Natural killer cell (primary cell): ENCODE data around the gene HOXA6. TPM values are rescaled to one million over a fixed set of nuclear protein-coding genes. Genes with fewer than 3 reads are reported as not detected.

Experiments
- ATAC-seq, 3 donors: fragments of 150-1000 bp in 2 of 3; fragments of 200-7000 bp in 1 of 3; cut with Tn5 transposase; 1 replicate in 1 of 3; 2 replicates in 2 of 3; pipeline ENCODE4 v1.10.0; 2021; ENCODE audit warnings: mild to moderate bottlenecking in 2 of 3, moderate library complexity in 2 of 3
- DNase-seq, 2 donors: peaks; one replicate each; pipeline versions ENCODE4 v3.0.0 to v3.0.0-alpha.2; 2013 to 2021; ENCODE audit warnings: mixed read lengths in 1 of 2
- H3K27ac ChIP-seq: one replicate; pipeline ENCODE4 v1.5.1; 2013; ENCODE audit warnings: mild to moderate bottlenecking, low read length
- H3K27me3 ChIP-seq: one replicate; pipeline ENCODE4 v1.6.1; 2013; ENCODE audit warnings: low read length; ENCODE audit not compliant: control insufficient read depth, insufficient read depth
- H3K36me3 ChIP-seq: one replicate; pipeline ENCODE4 v1.6.1; 2013; ENCODE audit warnings: low read length; ENCODE audit not compliant: control insufficient read depth, insufficient read depth
- H3K4me1 ChIP-seq: one replicate; pipeline ENCODE4 v1.6.1; 2013; ENCODE audit warnings: low read length; ENCODE audit not compliant: control insufficient read depth, insufficient read depth
- H3K4me3 ChIP-seq: one replicate; pipeline ENCODE4 v1.5.1; 2013; ENCODE audit warnings: low read length
- H3K9me3 ChIP-seq: one replicate; pipeline ENCODE4 v1.6.1; 2013; ENCODE audit warnings: low read length; ENCODE audit not compliant: control insufficient read depth, insufficient read depth
- H3K27ac Mint-ChIP-seq, 2 donors: one replicate each; pipeline ENCODE4 v1.8.0; 2022; ENCODE audit warnings: mild to moderate bottlenecking in 2 of 2, mixed read lengths in 2 of 2, moderate library complexity in 1 of 2
- H3K27me3 Mint-ChIP-seq, 2 donors: one replicate each; pipeline ENCODE4 v1.8.0; 2022; ENCODE audit warnings: low read depth in 2 of 2, mixed read lengths in 2 of 2
- H3K36me3 Mint-ChIP-seq: one replicate; pipeline ENCODE4 v1.8.0; 2022; ENCODE audit warnings: mixed read lengths
- H3K4me1 Mint-ChIP-seq, 2 donors: one replicate each; pipeline ENCODE4 v1.8.0; 2022; ENCODE audit warnings: mixed read lengths in 2 of 2
- H3K4me3 Mint-ChIP-seq: one replicate; pipeline ENCODE4 v1.8.0; 2022; ENCODE audit warnings: mild to moderate bottlenecking, moderate library complexity, mixed read lengths
- H3K9me3 Mint-ChIP-seq, 2 donors: one replicate each; pipeline ENCODE4 v1.8.0; 2022; ENCODE audit warnings: mixed read lengths in 2 of 2
- WGBS: methylation state at CpG from one replicate; pipeline ENCODE4 v1.1.7; 2013; ENCODE audit warnings: missing lambda C conversion rate; ENCODE audit not compliant: insufficient coverage; 5-methylcytosine and 5-hydroxymethylcytosine counted together
- intact Hi-C: fragments of 100-400 bp; cut with micrococcal nuclease; formaldehyde crosslinking; loops from one replicate; pipeline ENCODE4 v1.14.2; 2022
- total RNA-seq, 4 donors: library from RNA; stranded (reverse); fragments of 120-200 nt in 1 of 4; gene quantifications; one replicate each; pipeline versions ENCODE4 v1.2.3 to v1.2.4, GENCODE V29; 2013 to 2022
- TF ChIP-seq, protein P1 (sequence below): fragments of 200-600 bp; IDR thresholded peaks from one replicate; pipeline ENCODE4 v1.8.0; 2022; ENCODE audit warnings: antibody characterized with exemption

Gene HOXA6
- total RNA-seq, 3 donors from 2014 or later (not counting 1 experiment from before 2014, with no cell fraction given), result 0.28 to 0.65 (median 0.43) TPM

DNA sequence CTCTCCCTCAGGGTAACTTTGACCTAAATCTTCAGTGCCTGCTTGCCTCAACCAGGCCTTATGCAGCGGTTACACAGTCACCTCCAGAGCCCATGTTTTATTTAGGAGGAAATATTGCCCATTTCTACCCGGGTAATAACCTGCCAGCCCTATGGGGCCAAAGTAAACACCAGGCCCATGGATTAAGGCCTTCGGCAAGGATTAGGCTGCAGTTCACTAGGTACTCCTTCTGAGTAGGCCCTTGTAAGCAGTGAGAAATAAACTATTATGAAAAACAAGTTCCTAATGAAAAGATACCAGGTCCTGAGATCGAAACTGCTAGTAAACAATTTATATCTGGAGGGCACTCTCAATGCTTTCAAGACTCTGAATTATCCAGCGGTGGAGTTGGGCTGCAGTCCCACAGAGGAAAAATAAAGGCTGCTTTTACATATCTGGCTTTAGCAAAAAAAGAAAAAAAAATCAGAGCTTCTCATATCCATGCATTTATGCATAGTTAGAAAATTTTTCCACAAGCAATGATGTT is 30.3 kb upstream of the HOXA6 start:
- TF ChIP-seq, protein P1, sequence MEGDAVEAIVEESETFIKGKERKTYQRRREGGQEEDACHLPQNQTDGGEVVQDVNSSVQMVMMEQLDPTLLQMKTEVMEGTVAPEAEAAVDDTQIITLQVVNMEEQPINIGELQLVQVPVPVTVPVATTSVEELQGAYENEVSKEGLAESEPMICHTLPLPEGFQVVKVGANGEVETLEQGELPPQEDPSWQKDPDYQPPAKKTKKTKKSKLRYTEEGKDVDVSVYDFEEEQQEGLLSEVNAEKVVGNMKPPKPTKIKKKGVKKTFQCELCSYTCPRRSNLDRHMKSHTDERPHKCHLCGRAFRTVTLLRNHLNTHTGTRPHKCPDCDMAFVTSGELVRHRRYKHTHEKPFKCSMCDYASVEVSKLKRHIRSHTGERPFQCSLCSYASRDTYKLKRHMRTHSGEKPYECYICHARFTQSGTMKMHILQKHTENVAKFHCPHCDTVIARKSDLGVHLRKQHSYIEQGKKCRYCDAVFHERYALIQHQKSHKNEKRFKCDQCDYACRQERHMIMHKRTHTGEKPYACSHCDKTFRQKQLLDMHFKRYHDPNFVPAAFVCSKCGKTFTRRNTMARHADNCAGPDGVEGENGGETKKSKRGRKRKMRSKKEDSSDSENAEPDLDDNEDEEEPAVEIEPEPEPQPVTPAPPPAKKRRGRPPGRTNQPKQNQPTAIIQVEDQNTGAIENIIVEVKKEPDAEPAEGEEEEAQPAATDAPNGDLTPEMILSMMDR, result no peak
- Mint-ChIP-seq H3K4me3 (no peak overlapping the region), H3K27me3 (peaks cover 44 to 57% of the 10 kb centered on the region in 2 donors), H3K27ac (no peak overlapping the region), H3K4me1 (peaks cover 7 to 16% of the 10 kb centered on the region in 2 donors), H3K36me3 (peaks cover 7% of the 10 kb centered on the region), H3K9me3 (no peaks in the 10 kb centered on the region)
- H3K9me3 ChIP-seq, result no peaks in the 10 kb centered on the region
- H3K36me3 ChIP-seq, result no peaks in the 10 kb centered on the region
- peaks cover 23% of the 10 kb centered on the region for H3K4me1 ChIP-seq
- peaks cover 63% of the 10 kb centered on the region for H3K27me3 ChIP-seq
- DNase-seq, result no peak
- intact Hi-C loops, result no loop called here
- ATAC-seq, result no peak
- H3K4me3 ChIP-seq, result no peak overlapping the region
- no peak overlapping the region for H3K27ac ChIP-seq
- 94% methylated on average over 5 of the region's 5 CpGs for WGBS

DNA sequence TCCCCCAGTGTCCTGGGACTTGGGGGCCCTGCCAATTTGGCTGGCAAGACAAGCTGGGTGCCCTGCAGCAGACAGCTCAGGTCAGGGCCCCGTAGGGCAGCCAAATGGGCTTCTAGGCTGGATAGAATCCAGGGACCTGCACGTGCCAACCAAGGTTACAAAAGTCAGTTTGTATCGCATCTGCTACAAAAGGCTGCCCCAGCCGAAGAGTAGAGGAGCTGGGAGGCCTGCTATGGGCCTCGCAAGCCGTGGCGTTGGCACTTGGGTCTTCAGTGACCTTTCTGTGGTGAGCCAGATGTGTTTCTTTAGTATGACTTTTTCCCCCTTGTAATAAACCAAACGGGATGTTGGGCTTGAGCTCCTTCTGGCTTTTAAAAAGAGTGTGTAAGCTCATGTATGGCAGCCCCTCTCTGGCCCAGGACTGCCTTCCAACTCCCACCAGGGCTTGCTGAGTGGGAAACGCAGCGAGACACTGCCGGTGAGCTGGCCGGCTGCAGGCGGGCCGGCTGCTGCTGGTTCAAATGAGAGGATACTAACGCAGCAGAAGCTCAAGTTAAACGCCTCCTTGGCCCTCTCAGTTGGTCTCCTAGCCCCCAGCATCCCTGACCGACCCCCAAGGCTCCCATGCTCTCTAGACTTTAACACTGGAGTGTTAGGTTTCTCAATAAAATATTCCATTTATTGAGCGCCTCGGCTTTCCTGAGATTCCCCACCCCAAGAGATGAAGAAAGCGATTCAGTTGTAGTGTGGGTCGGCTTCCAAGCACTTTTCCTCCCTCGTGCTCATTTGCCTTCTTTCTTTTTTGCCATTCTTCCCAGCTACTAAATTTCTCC is 29.6 kb upstream of the HOXA6 start:
- Histone ChIP-seq H3K4me1 (peaks cover 28% of the 10 kb centered on the region), H3K27ac (no peak overlapping the region), H3K27me3 (peaks cover 63% of the 10 kb centered on the region), H3K4me3 (no peak overlapping the region), H3K36me3 (no peaks in the 10 kb centered on the region), H3K9me3 (no peaks in the 10 kb centered on the region)
- Mint-ChIP-seq H3K9me3 (no peaks in the 10 kb centered on the region), H3K4me3 (no peak overlapping the region), H3K4me1 (peaks cover 11 to 22% of the 10 kb centered on the region in 2 donors), H3K36me3 (peaks cover 9% of the 10 kb centered on the region), H3K27ac (no peak overlapping the region), H3K27me3 (peaks cover 44 to 56% of the 10 kb centered on the region in 2 donors)
- ATAC-seq (no peak), DNase-seq (peak in 1 of 2 donors; percentile 11)
- 93% methylated on average over 22 of the region's 22 CpGs for WGBS
- intact Hi-C loops, result no loop called here
- TF ChIP-seq, protein P1, result no peak

DNA sequence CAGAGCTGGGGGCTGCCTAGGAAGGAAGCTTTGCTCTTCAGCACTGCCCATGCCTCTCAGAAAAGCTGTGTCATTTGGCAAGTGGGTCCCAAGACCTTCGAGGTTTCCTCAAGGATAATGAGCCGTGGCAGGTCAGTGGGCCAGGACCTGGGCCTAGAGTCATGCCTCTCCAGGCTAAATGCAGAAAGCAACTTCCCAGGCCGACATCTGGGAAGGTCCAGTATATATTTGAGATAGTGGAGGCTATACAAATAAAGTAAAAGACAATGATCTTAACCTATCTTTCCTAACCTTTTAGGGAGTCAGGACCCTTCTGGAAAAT is 28.9 kb upstream of the HOXA6 start:
- no peak overlapping the region for H3K27ac Mint-ChIP-seq
- H3K27me3 Mint-ChIP-seq, result peaks cover 49 to 57% of the 10 kb centered on the region in 2 donors
- H3K27me3 ChIP-seq, result peaks cover 65% of the 10 kb centered on the region
- H3K4me1 ChIP-seq, result peaks cover 35% of the 10 kb centered on the region
- peaks cover 16% of the 10 kb centered on the region for H3K36me3 Mint-ChIP-seq
- no peak overlapping the region for H3K4me3 ChIP-seq
- H3K4me1 Mint-ChIP-seq, result peaks cover 18 to 29% of the 10 kb centered on the region in 2 donors
- WGBS, result 73% methylated on average over 3 of the region's 3 CpGs
- no peaks in the 10 kb centered on the region for H3K9me3 ChIP-seq
- H3K9me3 Mint-ChIP-seq, result no peaks in the 10 kb centered on the region
- no peaks in the 10 kb centered on the region for H3K36me3 ChIP-seq
- H3K27ac ChIP-seq, result no peak overlapping the region
- TF ChIP-seq, protein P1, result no peak
- no peak overlapping the region for H3K4me3 Mint-ChIP-seq
- DNase-seq, result no peak
- ATAC-seq, result no peak
- intact Hi-C loops, result no loop called here
